ENCODE measurements around the gene CCDC102A. TPM values are rescaled to one million over a fixed set of nuclear protein-coding genes. Genes with fewer than 3 reads are reported as not detected.

The CCDC102A gene
- total and polyA plus RNA-seq, 10 of the 15 experiments (the other 5 are each of a cell fraction or from before 2014, with no cell fraction given) = 0.03 to 5.9 (median 2.4) TPM

GRCh38 chr16:57532266-57532625 is 4.1 kb downstream of the CCDC102A start:
- SMC1A ChIA-PET (ENCODE audit: uncharacterized antibody, unreplicated experiment) = interaction anchor here (1.0 to 3.2 kb wide), 2 partner anchors 10 to 115 kb away, joined by 3 to 14 read pairs; partner anchors contain the start of gene ADGRG5
- no peaks in the 10 kb centered on the region for H4K20me1 ChIP-seq (ENCODE audit: control insufficient read depth, insufficient read depth)
- RAD21 ChIA-PET (ENCODE audit: unreplicated experiment) = no interaction called here
- H3K27me3 ChIP-seq (replicated peaks in 1 of 2; ENCODE audit: control insufficient read depth in 2 of 2, insufficient read depth in 2 of 2, low read length in 1 of 2) = no peaks in the 10 kb centered on the region
- no peak overlapping the region for H3K9ac ChIP-seq (ENCODE audit: control insufficient read depth, insufficient read depth, low read length)
- peaks cover 45% of the 10 kb centered on the region for H3K4me1 ChIP-seq (ENCODE audit: control insufficient read depth, insufficient read depth, low read length)
- ATAC-seq = no peak
- H3K4me3 ChIP-seq = no peak overlapping the region
- POLR2A ChIA-PET = interaction anchor here (0.6 kb wide), 1 partner anchor 423 kb away, joined by 8 read pairs; no protein-coding TSS in a partner anchor
- H2AFZ ChIP-seq (ENCODE audit: control insufficient read depth, low read depth, low read length) = no peak overlapping the region
- no peak overlapping the region for H3K27ac ChIP-seq (ENCODE audit: control insufficient read depth, insufficient read depth)
- 78% methylated on average over 7 of the region's 7 CpGs for WGBS (ENCODE audit: insufficient coverage, insufficient replicate concordance, low lambda C conversion rate, missing lambda C conversion rate)
- TF ChIP-seq ZBTB4 (CRISPR knock-in tag; IDR thresholded peaks at IDR 0.05) = no peak
- no peak for TF ChIP-seq EZH2 (IDR thresholded peaks at IDR 0.05; ENCODE audit: borderline replicate concordance, control insufficient read depth, low read depth, low read length)
- no peak for TF ChIP-seq POLR2AphosphoS2 (IDR thresholded peaks at IDR 0.05; ENCODE audit: low read depth, low read length)
- no peak for TF ChIP-seq ATF2 (IDR thresholded peaks at IDR 0.05; ENCODE audit: low read length)
- no peak for TF ChIP-seq ATF7 (IDR thresholded peaks at IDR 0.05; ENCODE audit: low read depth)
- TF ChIP-seq SIN3A (IDR thresholded peaks at IDR 0.05; ENCODE audit: low read depth, low read length) = no peak
- no peak for TF ChIP-seq CHD2 (IDR thresholded peaks at IDR 0.05; ENCODE audit: borderline replicate concordance, low read depth, low read length)
- no peak for TF ChIP-seq E2F8 (IDR thresholded peaks at IDR 0.05; ENCODE audit: low read depth, partially characterized antibody)
- no peak for TF ChIP-seq SMAD5 (IDR thresholded peaks at IDR 0.05; ENCODE audit: low read depth)
- TF ChIP-seq ZNF592 (IDR thresholded peaks at IDR 0.05) = no peak
- intact Hi-C loops (cut with micrococcal nuclease; ENCODE audit: unreplicated experiment) = no loop called here
- DNase-seq (ENCODE audit: low read depth, low spot score) = no peak
- CTCF ChIA-PET = no interaction called here
- H3K79me2 ChIP-seq (ENCODE audit: control insufficient read depth, insufficient read depth, low read length) = peaks cover 6% of the 10 kb centered on the region
- no peak overlapping the region for H3K4me2 ChIP-seq (ENCODE audit: control insufficient read depth, insufficient read depth)
- FAIRE-seq = no peak
- no TSS peak for BruUV-seq (replicated peaks)
- no peaks in the 10 kb centered on the region; a peak in 1 of 4 replicates for H3K36me3 ChIP-seq (ENCODE audit: control insufficient read depth in 2 of 2, insufficient read depth in 2 of 2, low read length in 1 of 2)
- H3K9me3 ChIP-seq (replicated peaks; ENCODE audit: control insufficient read depth, insufficient read depth, low read length) = no peaks in the 10 kb centered on the region
- in situ Hi-C loops (cut with MboI) = no loop called here

All from GM12878 (cell line).